Keratinocyte (primary cell): ENCODE data around the gene GOPC. TPM values are rescaled to one million over a fixed set of nuclear protein-coding genes. Genes with fewer than 3 reads are reported as not detected.

Source experiments
- DNase-seq: peaks from one replicate; pipeline ENCODE4 v3.0.0-alpha.2; 2011; ENCODE audit warnings: low read depth, missing footprints, low spot score
- FAIRE-seq: peaks from 2 replicates; lab custom pipeline; 2011; peaks lifted over from hg19 to GRCh38; lab: Jason Lieb, UNC
- H2AFZ ChIP-seq: 2 replicates; pipeline ENCODE4 v1.6.0; 2012; ENCODE audit warnings: low read length, control low read depth, inconsistent platforms; ENCODE audit not compliant: control insufficient read depth
- H3K27ac ChIP-seq: 2 replicates; pipeline ENCODE4 v1.5.1; 2011; ENCODE audit warnings: low read length; ENCODE audit not compliant: control insufficient read depth, insufficient read depth
- H3K27me3 ChIP-seq: 3 replicates; pipeline ENCODE4 v1.6.0; 2011; ENCODE audit warnings: low read length; ENCODE audit not compliant: control insufficient read depth, insufficient read depth; ENCODE audit errors: extremely low read depth
- H3K36me3 ChIP-seq, 2 experiments: 2 replicates in 1 of 2; 3 replicates in 1 of 2; pipeline ENCODE4 v1.5.1; 2011; ENCODE audit warnings: low read length in 2 of 2, mild to moderate bottlenecking in 1 of 2; ENCODE audit not compliant: control insufficient read depth in 2 of 2, insufficient read depth in 2 of 2; ENCODE audit errors: extremely low read depth in 1 of 2
- H3K4me1 ChIP-seq: 3 replicates; pipeline ENCODE4 v1.5.1; 2011; ENCODE audit warnings: low read length; ENCODE audit not compliant: control insufficient read depth, insufficient read depth; ENCODE audit errors: extremely low read depth
- H3K4me2 ChIP-seq: 3 replicates; pipeline ENCODE4 v1.6.0; 2011; ENCODE audit warnings: low read depth, low read length; ENCODE audit not compliant: control insufficient read depth, insufficient read depth; ENCODE audit errors: extremely low read depth
- H3K4me3 ChIP-seq, 3 experiments: fragments of 200-600 bp in 1 of 3; sonication (generic) in 1 of 3; 2 replicates in 2 of 3; 3 replicates in 1 of 3; pipeline ENCODE4 v1.5.1; 2011 to 2016; ENCODE audit warnings: low read length in 3 of 3, mild to moderate bottlenecking in 3 of 3, control low read depth in 2 of 3, inconsistent platforms in 1 of 3, low read depth in 1 of 3, mixed read lengths in 1 of 3, mixed run types in 1 of 3, moderate library complexity in 1 of 3; ENCODE audit not compliant: control insufficient read depth in 2 of 3, insufficient read depth in 2 of 3; ENCODE audit errors: extremely low read depth in 1 of 3
- H3K79me2 ChIP-seq: 2 replicates; pipeline ENCODE4 v1.6.0; 2012; ENCODE audit warnings: low read length; ENCODE audit not compliant: control insufficient read depth, insufficient read depth
- H3K9ac ChIP-seq: 3 replicates; pipeline ENCODE4 v1.6.0; 2011; ENCODE audit warnings: low read length; ENCODE audit not compliant: control insufficient read depth, insufficient read depth; ENCODE audit errors: extremely low read depth
- H3K9me1 ChIP-seq: 3 replicates; pipeline ENCODE4 v1.6.0; 2011; ENCODE audit warnings: low read length; ENCODE audit not compliant: control insufficient read depth, insufficient read depth; ENCODE audit errors: extremely low read depth
- H3K9me3 ChIP-seq: 2 replicates; pipeline ENCODE4 v1.5.1; 2012; ENCODE audit warnings: low read depth, low read length; ENCODE audit not compliant: control insufficient read depth
- H4K20me1 ChIP-seq: 3 replicates; pipeline ENCODE4 v1.6.0; 2011; ENCODE audit warnings: low read length; ENCODE audit not compliant: control insufficient read depth, insufficient read depth; ENCODE audit errors: extremely low read depth
- CTCF ChIP-seq, 3 experiments: IDR thresholded peaks in 1 of 3; conservative IDR thresholded peaks in 1 of 3; optimal IDR thresholded peaks in 1 of 3; 2 replicates in 2 of 3; 3 replicates in 1 of 3; pipeline versions ENCODE3 to v1.5.1; 2011; ENCODE audit warnings: low read length in 3 of 3, mild to moderate bottlenecking in 3 of 3, moderate library complexity in 2 of 3, control low read depth in 1 of 3, inconsistent platforms in 1 of 3; ENCODE audit not compliant: insufficient read depth in 2 of 3; ENCODE audit errors: extremely low read depth in 1 of 3
- EZH2 ChIP-seq: IDR thresholded peaks from one replicate; pipeline ENCODE4 v1.6.1; 2012; ENCODE audit warnings: inconsistent platforms, mild to moderate bottlenecking, low read length, moderate library complexity
- dilution Hi-C: fragments of 300-500 bp; cut with MboI; formaldehyde crosslinking; loops from one replicate; pipeline ENCODE4 v1.7.0; 2020; ENCODE audit warnings: low sequenced_read_pairs; ENCODE audit not compliant: extremely low pct_ligation_motif_present
- polyA plus RNA-seq, 5 experiments: library from polyadenylated mRNA; depleted of rRNA in 3 of 5; stranded (reverse) in 3 of 5; stranded (forward) in 1 of 5; unstranded in 1 of 5; fragments of >200 nt; gene quantifications; 1 replicate in 1 of 5; 2 replicates in 3 of 5; 3 replicates in 1 of 5; pipeline versions ENCODE4 v1.2.1 to v1.2.3, GENCODE V29; 2011 to 2012; ENCODE audit warnings: missing spikeins in 2 of 5, low read depth in 1 of 5, low replicate concordance in 1 of 5

The GOPC gene
- polyA plus RNA-seq, 1 donor (not counting 4 experiments of a cell fraction or from before 2014, with no cell fraction given): 33.9 TPM

GRCh38 chr6:117531346-117531745, 71.0 kb downstream of the GOPC start:
- DNase-seq: no peak
- Histone ChIP-seq H3K4me2 (no peak overlapping the region), H3K9ac (no peak overlapping the region), H3K9me1 (no peaks in the 10 kb centered on the region), H3K79me2 (no peaks in the 10 kb centered on the region), H3K9me3 (no peaks in the 10 kb centered on the region), H3K27ac (no peak overlapping the region), H3K27me3 (no peaks in the 10 kb centered on the region), H3K36me3 (peaks cover 7 to 10% of the 10 kb centered on the region in 2 experiments), H2AFZ (no peak overlapping the region), H4K20me1 (no peaks in the 10 kb centered on the region), H3K4me3 (no peak overlapping the region), H3K4me1 (no peaks in the 10 kb centered on the region)
- no peak for TF ChIP-seq EZH2
- no peak for TF ChIP-seq CTCF (optimal IDR thresholded peaks at IDR 0.05 in 1 of 3, IDR thresholded peaks at IDR 0.05 in 1 of 3, conservative IDR thresholded peaks at IDR 0.05 in 1 of 3; ENCODE audit: extremely low read depth in 1 of 3, insufficient read depth in 2 of 3, low read length in 3 of 3)
- dilution Hi-C loops: no loop called here
- no peak for FAIRE-seq

- no peak overlapping the region for H3K27ac ChIP-seq
- no peak overlapping the region for H3K4me2 ChIP-seq
- H3K79me2 ChIP-seq: no peaks in the 10 kb centered on the region
- no peaks in the 10 kb centered on the region for H3K4me1 ChIP-seq
- DNase-seq: no peak
- no peaks in the 10 kb centered on the region for H3K27me3 ChIP-seq
- no peaks in the 10 kb centered on the region for H3K9me1 ChIP-seq
- no peaks in the 10 kb centered on the region for H4K20me1 ChIP-seq
- TF ChIP-seq EZH2: no peak
- no peak for TF ChIP-seq CTCF (optimal IDR thresholded peaks at IDR 0.05 in 1 of 3, IDR thresholded peaks at IDR 0.05 in 1 of 3, conservative IDR thresholded peaks at IDR 0.05 in 1 of 3; ENCODE audit: extremely low read depth in 1 of 3, insufficient read depth in 2 of 3, low read length in 3 of 3)
- H3K9ac ChIP-seq: no peak overlapping the region
- FAIRE-seq: no peak
- peaks cover 7 to 10% of the 10 kb centered on the region in 2 experiments for H3K36me3 ChIP-seq
- no peak overlapping the region for H3K4me3 ChIP-seq
- H2AFZ ChIP-seq: no peak overlapping the region
- H3K9me3 ChIP-seq: no peaks in the 10 kb centered on the region
- dilution Hi-C loops: no loop called here
These were observed 71.7 kb downstream of the GOPC start for GRCh38 chr6:117530467-117531242.
